CD8-positive, alpha-beta memory T cell (primary cell): ENCODE results near the gene UTS2B. TPM values are rescaled to one million over a fixed set of nuclear protein-coding genes. Genes with fewer than 3 reads are reported as not detected.

ENCODE experiments used
- CTCF ChIA-PET: fragments of 350-600 bp; sonication (Branson Sonifier 250); formaldehyde crosslinking; loops from one replicate; lab custom pipeline; 2021; ENCODE audit warnings: antibody characterized with exemption; lab: Charles Lee
- POLR2A ChIA-PET: fragments of 350-600 bp; sonication (Branson Sonifier 250); formaldehyde crosslinking; loops from one replicate; lab custom pipeline; 2021; ENCODE audit warnings: antibody characterized with exemption; lab: Charles Lee
- DNase-seq, 5 donors: peaks; one replicate each; pipeline versions ENCODE4 v3.0.0 to v3.0.0-alpha.2; 2020 to 2022; ENCODE audit warnings: mixed read lengths in 1 of 5
- H3K27ac ChIP-seq: one replicate; pipeline ENCODE4 v1.7.0; 2013; ENCODE audit warnings: low read depth, mild to moderate bottlenecking, low read length, moderate library complexity
- H3K27me3 ChIP-seq: 2 replicates; pipeline ENCODE4 v1.7.0; 2013; ENCODE audit warnings: low read length, mild to moderate bottlenecking; ENCODE audit not compliant: insufficient read depth, poor library complexity, severe bottlenecking
- H3K36me3 ChIP-seq: 2 replicates; pipeline ENCODE4 v1.7.0; 2013; ENCODE audit warnings: mild to moderate bottlenecking, low read length, moderate library complexity; ENCODE audit not compliant: insufficient read depth
- H3K4me1 ChIP-seq: 2 replicates; pipeline ENCODE4 v1.7.0; 2013; ENCODE audit warnings: mild to moderate bottlenecking, low read length, moderate library complexity; ENCODE audit not compliant: insufficient read depth
- H3K4me3 ChIP-seq: 2 replicates; pipeline ENCODE4 v1.7.0; 2013; ENCODE audit warnings: mild to moderate bottlenecking, low read length
- H3K9me3 ChIP-seq: 2 replicates; pipeline ENCODE4 v1.7.0; 2013; ENCODE audit warnings: mild to moderate bottlenecking, low read length
- H3K27ac Mint-ChIP-seq, 8 donors: one replicate each; pipeline ENCODE4 v1.8.0; 2020 to 2021; ENCODE audit warnings: mixed read lengths in 8 of 8, mild to moderate bottlenecking in 6 of 8, inconsistent platforms in 3 of 8, moderate library complexity in 3 of 8
- H3K27me3 Mint-ChIP-seq, 2 donors: one replicate each; pipeline ENCODE4 v1.8.0; 2020 to 2021; ENCODE audit warnings: mixed read lengths in 2 of 2, mild to moderate bottlenecking in 1 of 2, moderate library complexity in 1 of 2
- H3K36me3 Mint-ChIP-seq, 3 donors: one replicate each; pipeline ENCODE4 v1.8.0; 2020 to 2021; ENCODE audit warnings: mixed read lengths in 3 of 3, inconsistent platforms in 1 of 3, mild to moderate bottlenecking in 1 of 3
- H3K4me1 Mint-ChIP-seq, 3 donors: one replicate each; pipeline ENCODE4 v1.8.0; 2020 to 2021; ENCODE audit warnings: mixed read lengths in 3 of 3, inconsistent platforms in 1 of 3, mild to moderate bottlenecking in 1 of 3
- H3K4me3 Mint-ChIP-seq, 7 donors: one replicate each; pipeline ENCODE4 v1.8.0; 2020 to 2021; ENCODE audit warnings: mixed read lengths in 7 of 7, mild to moderate bottlenecking in 6 of 7, moderate library complexity in 4 of 7, inconsistent platforms in 2 of 7
- H3K9me3 Mint-ChIP-seq, 5 donors: one replicate each; pipeline ENCODE4 v1.8.0; 2020 to 2022; ENCODE audit warnings: mixed read lengths in 5 of 5, mild to moderate bottlenecking in 3 of 5, moderate library complexity in 2 of 5, inconsistent platforms in 1 of 5
- polyA plus RNA-seq: library from polyadenylated mRNA; unstranded; fragments of 300-500 nt; fragmentation: Illumina TruSeq; gene quantifications from one replicate; pipeline ENCODE4 v1.2.3, GENCODE V29; 2021
- total RNA-seq, 2 experiments: library from RNA; stranded (reverse); gene quantifications; one replicate each; pipeline ENCODE4 v1.2.3, GENCODE V29; 2021

Gene UTS2B
- total and polyA plus RNA-seq, 3 experiments from 2014 or later, result not detected

DNA sequence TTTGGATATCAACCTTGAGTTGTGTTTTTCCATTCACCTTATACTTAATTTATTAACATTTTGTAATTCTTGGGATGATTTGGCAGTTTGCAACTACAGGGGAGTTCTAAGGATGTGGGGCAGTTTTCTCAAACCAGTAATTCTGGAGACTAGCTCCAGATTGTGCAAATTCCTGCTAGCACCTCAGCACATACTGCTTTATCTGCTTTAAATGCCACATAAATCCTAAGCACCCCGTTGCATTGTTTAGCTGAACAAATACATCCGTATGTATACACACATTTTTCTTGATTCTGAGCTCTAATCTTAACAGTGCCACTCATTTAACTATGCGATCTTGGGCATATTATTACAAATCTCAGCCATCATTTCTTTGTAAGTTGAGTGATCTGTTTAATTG is 16.9 kb upstream of the UTS2B start:
- no peak overlapping the region for H3K4me3 Mint-ChIP-seq
- H3K9me3 Mint-ChIP-seq, result peaks cover 0 to 2% (median 0%) of the 10 kb centered on the region in 5 donors
- no peak for DNase-seq
- Histone ChIP-seq H3K4me1 (no peaks in the 10 kb centered on the region), H3K9me3 (no peaks in the 10 kb centered on the region), H3K27ac (no peak overlapping the region), H3K4me3 (no peak overlapping the region), H3K36me3 (no peaks in the 10 kb centered on the region), H3K27me3 (no peaks in the 10 kb centered on the region)
- H3K27ac Mint-ChIP-seq, result peak overlapping the region in 1 of 8 donors; percentile 20
- ChIA-PET CTCF (no interaction called here), POLR2A (no interaction called here)
- no peaks in the 10 kb centered on the region for H3K36me3 Mint-ChIP-seq
- H3K4me1 Mint-ChIP-seq, result peaks cover 0 to 6% (median 4%) of the 10 kb centered on the region in 3 donors
- H3K27me3 Mint-ChIP-seq, result no peaks in the 10 kb centered on the region

DNA sequence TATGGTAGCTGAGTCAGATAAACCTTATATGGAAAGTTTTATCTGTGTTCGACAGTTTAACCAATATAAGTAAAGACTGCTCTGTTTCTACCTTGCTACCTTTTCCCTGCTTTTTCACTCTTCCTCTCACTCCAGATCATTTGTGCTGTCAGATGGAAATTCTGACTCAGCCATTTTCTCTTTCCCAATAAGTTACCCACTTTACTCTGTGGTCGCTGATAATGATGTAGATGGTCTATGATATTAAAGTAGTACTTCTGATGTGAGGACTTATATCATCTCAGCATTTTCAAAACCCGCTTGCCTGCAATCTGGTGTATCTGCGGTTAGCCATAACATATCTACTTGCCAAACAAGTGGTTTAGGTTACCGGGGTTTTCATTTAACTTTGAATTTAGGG is 15.0 kb upstream of the UTS2B start:
- Histone ChIP-seq H3K4me3 (no peak overlapping the region), H3K27me3 (no peaks in the 10 kb centered on the region), H3K9me3 (no peaks in the 10 kb centered on the region), H3K36me3 (no peaks in the 10 kb centered on the region), H3K4me1 (no peaks in the 10 kb centered on the region), H3K27ac (no peak overlapping the region)
- DNase-seq, result no peak
- Mint-ChIP-seq H3K27me3 (no peaks in the 10 kb centered on the region), H3K27ac (peak overlapping the region in 1 of 8 donors; percentile 24), H3K4me3 (no peak overlapping the region), H3K4me1 (peaks cover 0 to 6% (median 4%) of the 10 kb centered on the region in 3 donors), H3K9me3 (peaks cover 0 to under 1% (median 0%) of the 10 kb centered on the region in 5 donors), H3K36me3 (no peaks in the 10 kb centered on the region)
- POLR2A ChIA-PET, result no interaction called here
- CTCF ChIA-PET, result no interaction called here

DNA sequence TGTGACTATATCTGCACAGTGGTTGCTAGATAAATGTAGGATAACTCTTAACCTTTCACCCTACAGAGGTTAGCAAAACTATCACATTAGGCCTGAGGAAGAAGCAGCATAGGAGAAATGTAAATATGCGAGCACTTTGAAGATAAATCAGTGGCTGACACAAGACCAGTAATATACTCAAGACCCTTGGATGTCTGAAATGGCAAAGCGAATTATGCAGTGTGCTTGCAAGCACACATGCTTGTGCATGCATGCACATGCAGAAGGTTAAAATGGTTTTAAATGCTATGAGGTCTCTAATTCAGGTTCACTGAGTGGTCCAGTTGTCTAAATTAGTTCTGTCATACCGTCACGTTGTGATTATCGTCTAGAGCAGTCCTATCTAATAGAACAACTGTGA is 13.6 kb upstream of the UTS2B start:
- no peaks in the 10 kb centered on the region for H3K9me3 ChIP-seq
- no peak overlapping the region for H3K27ac ChIP-seq
- ChIA-PET CTCF (no interaction called here), POLR2A (no interaction called here)
- no peaks in the 10 kb centered on the region for H3K4me1 ChIP-seq
- no peaks in the 10 kb centered on the region for H3K9me3 Mint-ChIP-seq
- no peak overlapping the region for H3K27ac Mint-ChIP-seq
- H3K4me3 Mint-ChIP-seq, result no peak overlapping the region
- no peaks in the 10 kb centered on the region for H3K27me3 ChIP-seq
- H3K4me3 ChIP-seq, result no peak overlapping the region
- H3K27me3 Mint-ChIP-seq, result no peaks in the 10 kb centered on the region
- H3K36me3 ChIP-seq, result no peaks in the 10 kb centered on the region
- no peak for DNase-seq
- H3K4me1 Mint-ChIP-seq, result peaks cover 0 to 6% (median 3%) of the 10 kb centered on the region in 3 donors
- no peaks in the 10 kb centered on the region for H3K36me3 Mint-ChIP-seq

DNA sequence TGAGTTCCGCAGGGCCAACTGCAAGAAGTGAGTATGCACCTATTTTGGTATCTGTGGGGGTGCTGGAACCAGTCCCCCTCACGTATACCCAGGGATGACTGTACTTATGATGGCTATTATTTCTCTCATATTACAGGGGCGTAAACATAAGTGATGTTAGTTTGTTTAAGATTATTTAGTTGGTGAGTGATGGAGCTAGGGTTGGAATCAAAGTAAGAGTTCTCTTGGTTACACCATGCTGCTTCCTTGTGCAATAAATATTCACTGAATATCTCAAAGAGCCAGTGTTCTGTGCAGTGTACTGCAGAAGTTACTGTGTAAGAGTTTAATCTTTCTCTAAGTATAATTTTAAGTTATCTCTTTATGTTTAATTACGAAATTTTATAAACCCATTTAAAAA is 12.8 kb upstream of the UTS2B start:
- Mint-ChIP-seq H3K4me3 (no peak overlapping the region), H3K36me3 (no peaks in the 10 kb centered on the region), H3K9me3 (no peaks in the 10 kb centered on the region), H3K4me1 (peaks cover 0 to 6% (median 3%) of the 10 kb centered on the region in 3 donors), H3K27me3 (no peaks in the 10 kb centered on the region), H3K27ac (no peak overlapping the region)
- no peak for DNase-seq
- Histone ChIP-seq H3K36me3 (no peaks in the 10 kb centered on the region), H3K4me3 (no peak overlapping the region), H3K27me3 (no peaks in the 10 kb centered on the region), H3K4me1 (no peaks in the 10 kb centered on the region), H3K27ac (no peak overlapping the region), H3K9me3 (no peaks in the 10 kb centered on the region)
- ChIA-PET CTCF (no interaction called here), POLR2A (no interaction called here)

DNA sequence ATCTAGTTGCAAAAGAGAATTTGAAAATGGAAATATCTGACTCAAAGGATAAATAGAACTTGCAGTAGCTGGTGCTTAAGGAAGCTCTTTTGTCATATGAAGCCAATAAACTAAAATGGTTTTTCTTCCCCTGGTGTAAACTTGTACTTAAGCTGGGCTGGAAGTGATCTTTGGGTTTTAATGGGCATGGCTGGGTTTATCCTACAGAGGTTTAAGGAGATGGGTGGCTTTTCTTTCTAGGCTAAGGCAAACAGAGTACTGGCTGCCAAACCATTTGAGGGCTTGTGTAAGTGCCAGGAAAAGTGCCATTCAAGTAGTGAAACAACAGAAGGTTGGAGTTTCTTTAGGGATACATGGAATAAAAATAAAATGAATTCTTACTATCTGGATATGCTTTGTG is 12.1 kb upstream of the UTS2B start:
- no peak overlapping the region for H3K4me3 Mint-ChIP-seq
- no peak overlapping the region for H3K27ac Mint-ChIP-seq
- H3K36me3 ChIP-seq, result no peaks in the 10 kb centered on the region
- no peaks in the 10 kb centered on the region for H3K9me3 ChIP-seq
- no peaks in the 10 kb centered on the region for H3K4me1 ChIP-seq
- no peaks in the 10 kb centered on the region for H3K27me3 Mint-ChIP-seq
- DNase-seq, result no peak
- ChIA-PET POLR2A (no interaction called here), CTCF (no interaction called here)
- H3K27me3 ChIP-seq, result no peaks in the 10 kb centered on the region
- H3K27ac ChIP-seq, result no peak overlapping the region
- no peaks in the 10 kb centered on the region for H3K36me3 Mint-ChIP-seq
- H3K4me1 Mint-ChIP-seq, result peaks cover 0 to 6% (median 3%) of the 10 kb centered on the region in 3 donors
- H3K9me3 Mint-ChIP-seq, result no peaks in the 10 kb centered on the region
- no peak overlapping the region for H3K4me3 ChIP-seq

DNA sequence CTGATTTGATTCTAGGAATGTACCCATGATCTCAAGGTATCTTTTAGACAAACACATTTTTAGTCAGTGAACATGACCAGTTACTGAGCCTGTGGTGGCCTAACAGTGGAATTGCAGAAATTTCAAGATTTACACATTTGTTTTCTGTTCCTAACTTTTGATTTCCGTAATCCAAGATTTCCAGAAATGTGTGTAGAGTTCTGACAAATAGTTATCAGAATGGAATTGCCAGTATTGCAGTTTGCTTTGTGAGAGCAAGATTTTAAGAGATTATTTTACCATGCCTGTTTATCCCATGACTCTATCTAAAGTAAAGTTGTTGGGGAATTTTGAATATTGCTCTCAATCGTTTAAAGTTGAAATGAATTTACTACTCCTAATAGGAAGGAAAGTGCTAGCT is 11.7 kb upstream of the UTS2B start:
- H3K9me3 ChIP-seq, result no peaks in the 10 kb centered on the region
- H3K27ac Mint-ChIP-seq, result no peak overlapping the region
- H3K9me3 Mint-ChIP-seq, result no peaks in the 10 kb centered on the region
- H3K4me3 Mint-ChIP-seq, result no peak overlapping the region
- H3K27me3 Mint-ChIP-seq, result no peaks in the 10 kb centered on the region
- no peaks in the 10 kb centered on the region for H3K27me3 ChIP-seq
- no peak overlapping the region for H3K4me3 ChIP-seq
- CTCF ChIA-PET, result no interaction called here
- no peaks in the 10 kb centered on the region for H3K36me3 Mint-ChIP-seq
- POLR2A ChIA-PET, result no interaction called here
- H3K4me1 ChIP-seq, result no peaks in the 10 kb centered on the region
- no peak for DNase-seq
- H3K4me1 Mint-ChIP-seq, result peaks cover 0 to 6% (median 3%) of the 10 kb centered on the region in 3 donors
- no peaks in the 10 kb centered on the region for H3K36me3 ChIP-seq
- no peak overlapping the region for H3K27ac ChIP-seq

DNA sequence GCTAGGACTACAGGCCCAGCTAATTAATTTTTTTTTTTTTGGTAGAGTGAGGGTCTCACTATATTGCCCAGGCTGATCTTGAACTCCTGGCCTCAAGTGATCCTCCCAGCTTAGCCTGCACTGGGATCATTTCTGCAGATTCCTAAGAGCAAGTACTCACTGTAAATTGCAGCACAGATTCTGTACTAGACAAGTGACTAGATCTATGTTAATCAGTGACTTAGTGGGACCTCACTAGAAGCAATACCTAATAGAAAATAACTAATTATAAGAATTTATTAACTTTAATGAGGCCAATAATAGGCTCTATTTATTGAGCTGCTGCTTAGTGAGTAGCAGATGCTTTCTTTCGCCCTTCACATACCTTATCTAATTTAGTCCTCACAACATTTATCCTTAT is 10.6 kb upstream of the UTS2B start:
- Mint-ChIP-seq H3K27me3 (no peaks in the 10 kb centered on the region), H3K4me3 (no peak overlapping the region), H3K9me3 (no peaks in the 10 kb centered on the region), H3K4me1 (peaks cover 0 to 6% (median 3%) of the 10 kb centered on the region in 3 donors), H3K36me3 (no peaks in the 10 kb centered on the region), H3K27ac (no peak overlapping the region)
- CTCF ChIA-PET, result no interaction called here
- Histone ChIP-seq H3K27me3 (no peaks in the 10 kb centered on the region), H3K4me1 (no peaks in the 10 kb centered on the region), H3K9me3 (no peaks in the 10 kb centered on the region), H3K4me3 (no peak overlapping the region), H3K27ac (no peak overlapping the region), H3K36me3 (no peaks in the 10 kb centered on the region)
- POLR2A ChIA-PET, result no interaction called here
- DNase-seq, result no peak

DNA sequence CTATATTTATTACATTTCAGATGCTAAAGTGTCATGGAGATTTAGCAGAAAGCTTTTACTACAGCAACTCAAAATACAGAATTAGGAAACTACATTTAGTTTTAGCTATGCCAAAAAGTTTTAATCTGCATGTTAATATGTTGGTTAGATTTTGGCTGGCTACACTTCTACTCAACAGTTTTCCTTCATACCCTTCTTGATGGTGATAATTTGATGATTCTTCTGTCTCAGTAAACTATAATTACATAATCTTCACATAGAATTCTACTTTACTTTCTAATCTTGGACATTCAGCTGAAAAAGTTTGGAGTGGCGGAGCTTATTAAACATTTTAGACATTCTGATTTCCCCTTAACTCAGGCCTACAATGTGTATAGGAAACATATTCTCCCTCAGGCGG is 10.0 kb upstream of the UTS2B start:
- CTCF ChIA-PET, result no interaction called here

More for the DNA sequence above, 10.0 kb upstream of the UTS2B start:
- Mint-ChIP-seq H3K4me3 (no peak overlapping the region), H3K36me3 (no peaks in the 10 kb centered on the region), H3K4me1 (peaks cover 0 to 4% (median 3%) of the 10 kb centered on the region in 3 donors), H3K9me3 (no peaks in the 10 kb centered on the region), H3K27me3 (no peaks in the 10 kb centered on the region), H3K27ac (no peak overlapping the region)
- POLR2A ChIA-PET, result no interaction called here
- Histone ChIP-seq H3K27me3 (no peaks in the 10 kb centered on the region), H3K36me3 (no peaks in the 10 kb centered on the region), H3K27ac (no peak overlapping the region), H3K4me3 (no peak overlapping the region), H3K4me1 (no peaks in the 10 kb centered on the region), H3K9me3 (no peaks in the 10 kb centered on the region)
- DNase-seq, result no peak
